Spinal cord (tissue), 10 donors: ENCODE measurements around the gene ZC3H18. TPM values are rescaled to one million over a fixed set of nuclear protein-coding genes. Genes with fewer than 3 reads are reported as not detected.
"Not testable (repeated sequence)": the region's sequence is repeated elsewhere in the genome, so short reads cannot be mapped to it uniquely, and the experiment has no call there.

ENCODE experiments used
- DNase-seq, 6 donors: peaks; one replicate each; pipeline versions ENCODE4 v3.0.0 to v3.0.0-alpha.2; 2013 to 2015; ENCODE audit warnings: low spot score in 6 of 6, low read depth in 4 of 6
- H3K27ac ChIP-seq: one replicate; pipeline ENCODE4 v1.5.1; 2013; ENCODE audit warnings: low read depth, low read length, control low read depth
- H3K27me3 ChIP-seq: one replicate; pipeline ENCODE4 v1.6.1; 2013; ENCODE audit warnings: low read length; ENCODE audit not compliant: control insufficient read depth, insufficient read depth
- H3K36me3 ChIP-seq: one replicate; pipeline ENCODE4 v1.6.1; 2013; ENCODE audit warnings: low read length; ENCODE audit not compliant: control insufficient read depth, insufficient read depth
- H3K4me1 ChIP-seq: one replicate; pipeline ENCODE4 v1.6.1; 2013; ENCODE audit warnings: low read length; ENCODE audit not compliant: control insufficient read depth, insufficient read depth
- H3K4me3 ChIP-seq: one replicate; pipeline ENCODE4 v1.5.1; 2013; ENCODE audit warnings: low read depth, low read length, control low read depth
- H3K9me3 ChIP-seq: one replicate; pipeline ENCODE4 v1.6.1; 2013; ENCODE audit warnings: low read length; ENCODE audit not compliant: control insufficient read depth, insufficient read depth
- whole genome bisulfite sequencing: methylation state at CpG from one replicate; pipeline ENCODE4 v1.1.5; 2013; ENCODE audit warnings: missing lambda C conversion rate; ENCODE audit not compliant: insufficient coverage; 5-methylcytosine and 5-hydroxymethylcytosine counted together
- polyA plus RNA-seq, 2 donors: library from polyadenylated mRNA; unstranded; fragments of 120-200 nt; gene quantifications; one replicate each; pipeline ENCODE4 v1.2.1, GENCODE V29; 2013; ENCODE audit not compliant: insufficient read length in 2 of 2
- total RNA-seq, 2 donors: library from RNA; depleted of rRNA in 1 of 2; stranded (reverse); fragments of 120-200 nt in 1 of 2; fragments of >200 nt in 1 of 2; gene quantifications; one replicate each; pipeline versions ENCODE4 v1.2.3 to v1.2.4, GENCODE V29; 2013 to 2014
- donor health status: healthy.

The ZC3H18 gene
- total and polyA plus RNA-seq, 4 donors: 9.1 to 46.4 (median 28.5) TPM

GRCh38 chr16:88665570-88665969 lies 95.4 kb downstream of the ZC3H18 start:
- H3K27ac ChIP-seq: no peak overlapping the region
- H3K4me1 ChIP-seq: peaks cover 20% of the 10 kb centered on the region

GRCh38 chr16:88667461-88667860 lies 97.3 kb downstream of the ZC3H18 start:
- no peak for DNase-seq
- Histone ChIP-seq H3K36me3 (peaks cover 23% of the 10 kb centered on the region), H3K27me3 (no peaks in the 10 kb centered on the region), H3K27ac (no peak overlapping the region), H3K4me1 (peaks cover 9% of the 10 kb centered on the region), H3K9me3 (no peaks in the 10 kb centered on the region), H3K4me3 (no peak overlapping the region)
- 62% methylated on average over 5 of the region's 5 CpGs for WGBS

More at GRCh38 chr16:88665570-88665969, 95.4 kb downstream of the ZC3H18 start:
- no peak for DNase-seq
- H3K27me3 ChIP-seq: no peaks in the 10 kb centered on the region
- H3K9me3 ChIP-seq: no peaks in the 10 kb centered on the region
- WGBS: 100% methylated on average over 2 of the region's 3 CpGs
- no peak overlapping the region for H3K4me3 ChIP-seq
- H3K36me3 ChIP-seq: peaks cover 15% of the 10 kb centered on the region

GRCh38 chr16:88669493-88669892 lies 99.3 kb downstream of the ZC3H18 start:
- H3K27me3 ChIP-seq, DNase-seq, H3K4me3 ChIP-seq, H3K9me3 ChIP-seq, H3K27ac ChIP-seq, H3K4me1 ChIP-seq: not testable (repeated sequence)
- H3K36me3 ChIP-seq: peaks cover 39% of the 10 kb centered on the region
- WGBS: 100% methylated on average over 1 of the region's 8 CpGs

GRCh38 chr16:88669980-88670379 lies 99.8 kb downstream of the ZC3H18 start:
- Histone ChIP-seq H3K4me3 (no peak overlapping the region), H3K27ac (no peak overlapping the region), H3K9me3 (no peaks in the 10 kb centered on the region), H3K36me3 (peaks cover 42% of the 10 kb centered on the region), H3K27me3 (no peaks in the 10 kb centered on the region), H3K4me1 (no peaks in the 10 kb centered on the region)
- 92% methylated on average over 7 of the region's 10 CpGs for WGBS
- DNase-seq: no peak

- Histone ChIP-seq H3K4me1 (no peaks in the 10 kb centered on the region), H3K27me3 (no peaks in the 10 kb centered on the region), H3K36me3 (peaks cover 54% of the 10 kb centered on the region), H3K9me3 (no peaks in the 10 kb centered on the region), H3K27ac (no peak overlapping the region), H3K4me3 (no peak overlapping the region)
- 89% methylated on average over 23 of the region's 23 CpGs for WGBS
- DNase-seq: no peak
These were observed 101.6 kb downstream of the ZC3H18 start for GRCh38 chr16:88671806-88672205.

- Histone ChIP-seq H3K27ac (no peak overlapping the region), H3K36me3 (peaks cover 51% of the 10 kb centered on the region), H3K4me3 (no peak overlapping the region), H3K27me3 (peaks cover 2% of the 10 kb centered on the region), H3K4me1 (no peaks in the 10 kb centered on the region), H3K9me3 (no peaks in the 10 kb centered on the region)
- WGBS: 33% methylated on average over 11 of the region's 11 CpGs
- no peak for DNase-seq
These were observed 102.6 kb downstream of the ZC3H18 start for GRCh38 chr16:88672776-88673175.

- WGBS: 91% methylated on average over 15 of the region's 19 CpGs
- Histone ChIP-seq H3K4me1 (peaks cover 6% of the 10 kb centered on the region), H3K36me3 (peaks cover 48% of the 10 kb centered on the region), H3K27me3 (peaks cover 8% of the 10 kb centered on the region), H3K27ac (no peak overlapping the region), H3K9me3 (no peaks in the 10 kb centered on the region), H3K4me3 (no peak overlapping the region)
- DNase-seq: no peak
These were observed 103.6 kb downstream of the ZC3H18 start for GRCh38 chr16:88673716-88674379.

GRCh38 chr16:88676502-88677242 lies 106.5 kb downstream of the ZC3H18 start:
- Histone ChIP-seq H3K4me3 (no peak overlapping the region), H3K36me3 (peaks cover 45% of the 10 kb centered on the region), H3K27me3 (peaks cover 15% of the 10 kb centered on the region), H3K9me3 (no peaks in the 10 kb centered on the region), H3K27ac (no peak overlapping the region), H3K4me1 (peaks cover 11% of the 10 kb centered on the region)
- WGBS: 82% methylated on average over 19 of the region's 22 CpGs
- DNase-seq: no peak

- DNase-seq: no peak
- peaks cover 35% of the 10 kb centered on the region for H3K36me3 ChIP-seq
- peaks cover 16% of the 10 kb centered on the region for H3K4me1 ChIP-seq
- peaks cover 18% of the 10 kb centered on the region for H3K27me3 ChIP-seq
- no peaks in the 10 kb centered on the region for H3K9me3 ChIP-seq
- no peak overlapping the region for H3K27ac ChIP-seq
- WGBS: 47% methylated on average over 7 of the region's 13 CpGs
- no peak overlapping the region for H3K4me3 ChIP-seq
These were observed 107.5 kb downstream of the ZC3H18 start for GRCh38 chr16:88677721-88678120.
